Measurements from ENCODE around the gene VTI1A.

DNA sequence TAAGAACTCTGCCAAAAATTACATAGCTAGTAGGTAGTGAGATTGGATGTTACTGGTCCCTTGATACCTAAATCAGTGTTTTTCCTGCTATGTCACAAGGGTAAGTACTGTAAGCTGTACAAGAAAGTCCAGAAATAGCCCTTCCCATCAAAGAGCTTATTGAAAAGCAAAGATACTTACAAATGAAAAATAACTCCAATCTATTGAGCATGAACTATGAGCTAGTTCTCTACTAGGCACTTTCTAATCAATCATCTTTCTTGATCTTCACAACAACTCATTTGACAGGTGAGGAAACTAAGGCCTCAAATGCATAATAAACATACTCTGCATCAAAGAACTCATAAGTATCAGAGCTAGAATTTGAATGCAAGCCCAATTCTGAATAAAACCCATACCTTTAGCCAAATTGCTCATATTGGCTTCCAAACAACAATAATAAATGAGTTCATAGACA lies 253.2 kb downstream of the VTI1A start:
- TF ChIP-seq POLR2AphosphoS5 (IDR thresholded peaks at IDR 0.05) (no peak), POLR2A (IDR thresholded peaks at IDR 0.05) (no peak), EP300 (IDR thresholded peaks at IDR 0.05) (no peak)
- TF ChIP-seq, protein P1, sequence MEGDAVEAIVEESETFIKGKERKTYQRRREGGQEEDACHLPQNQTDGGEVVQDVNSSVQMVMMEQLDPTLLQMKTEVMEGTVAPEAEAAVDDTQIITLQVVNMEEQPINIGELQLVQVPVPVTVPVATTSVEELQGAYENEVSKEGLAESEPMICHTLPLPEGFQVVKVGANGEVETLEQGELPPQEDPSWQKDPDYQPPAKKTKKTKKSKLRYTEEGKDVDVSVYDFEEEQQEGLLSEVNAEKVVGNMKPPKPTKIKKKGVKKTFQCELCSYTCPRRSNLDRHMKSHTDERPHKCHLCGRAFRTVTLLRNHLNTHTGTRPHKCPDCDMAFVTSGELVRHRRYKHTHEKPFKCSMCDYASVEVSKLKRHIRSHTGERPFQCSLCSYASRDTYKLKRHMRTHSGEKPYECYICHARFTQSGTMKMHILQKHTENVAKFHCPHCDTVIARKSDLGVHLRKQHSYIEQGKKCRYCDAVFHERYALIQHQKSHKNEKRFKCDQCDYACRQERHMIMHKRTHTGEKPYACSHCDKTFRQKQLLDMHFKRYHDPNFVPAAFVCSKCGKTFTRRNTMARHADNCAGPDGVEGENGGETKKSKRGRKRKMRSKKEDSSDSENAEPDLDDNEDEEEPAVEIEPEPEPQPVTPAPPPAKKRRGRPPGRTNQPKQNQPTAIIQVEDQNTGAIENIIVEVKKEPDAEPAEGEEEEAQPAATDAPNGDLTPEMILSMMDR (IDR thresholded peaks at IDR 0.05): no peak

Data from sigmoid colon (tissue), 4 donors.